MM.1S (cell line): Measurements from ENCODE around the gene CHRNG.

Source experiments
- EZH2phosphoT487 ChIP-seq: fragments of 300-600 bp; sonication (generic); IDR thresholded peaks from 2 replicates; pipeline ENCODE4 v1.6.1; 2018; ENCODE audit warnings: antibody characterized with exemption, low read length
- TF ChIP-seq, protein P1 (sequence below): fragments of 300-600 bp; sonication (generic); IDR thresholded peaks from 2 replicates; pipeline ENCODE4 v1.5.1; 2016; ENCODE audit warnings: antibody characterized with exemption, low read length, mixed read lengths

GRCh38 chr2:232498452-232498851, 41.0 kb upstream of the CHRNG start:
- TF ChIP-seq, protein P1, sequence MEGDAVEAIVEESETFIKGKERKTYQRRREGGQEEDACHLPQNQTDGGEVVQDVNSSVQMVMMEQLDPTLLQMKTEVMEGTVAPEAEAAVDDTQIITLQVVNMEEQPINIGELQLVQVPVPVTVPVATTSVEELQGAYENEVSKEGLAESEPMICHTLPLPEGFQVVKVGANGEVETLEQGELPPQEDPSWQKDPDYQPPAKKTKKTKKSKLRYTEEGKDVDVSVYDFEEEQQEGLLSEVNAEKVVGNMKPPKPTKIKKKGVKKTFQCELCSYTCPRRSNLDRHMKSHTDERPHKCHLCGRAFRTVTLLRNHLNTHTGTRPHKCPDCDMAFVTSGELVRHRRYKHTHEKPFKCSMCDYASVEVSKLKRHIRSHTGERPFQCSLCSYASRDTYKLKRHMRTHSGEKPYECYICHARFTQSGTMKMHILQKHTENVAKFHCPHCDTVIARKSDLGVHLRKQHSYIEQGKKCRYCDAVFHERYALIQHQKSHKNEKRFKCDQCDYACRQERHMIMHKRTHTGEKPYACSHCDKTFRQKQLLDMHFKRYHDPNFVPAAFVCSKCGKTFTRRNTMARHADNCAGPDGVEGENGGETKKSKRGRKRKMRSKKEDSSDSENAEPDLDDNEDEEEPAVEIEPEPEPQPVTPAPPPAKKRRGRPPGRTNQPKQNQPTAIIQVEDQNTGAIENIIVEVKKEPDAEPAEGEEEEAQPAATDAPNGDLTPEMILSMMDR, result no peak
- TF ChIP-seq EZH2phosphoT487, result no peak
